Spinal cord (tissue), 10 donors: Measurements from ENCODE around the gene MOB2. TPM values are rescaled to one million over a fixed set of nuclear protein-coding genes. Genes with fewer than 3 reads are reported as not detected.
A peak's percentile ranks its signal among the peaks of the same experiment; 100 is the strongest.

Source experiments
- DNase-seq, 6 donors: peaks; one replicate each; pipeline versions ENCODE4 v3.0.0 to v3.0.0-alpha.2; 2013 to 2015; ENCODE audit warnings: low spot score in 6 of 6, low read depth in 4 of 6
- H3K27ac ChIP-seq: one replicate; pipeline ENCODE4 v1.5.1; 2013; ENCODE audit warnings: low read depth, low read length, control low read depth
- H3K27me3 ChIP-seq: one replicate; pipeline ENCODE4 v1.6.1; 2013; ENCODE audit warnings: low read length; ENCODE audit not compliant: control insufficient read depth, insufficient read depth
- H3K36me3 ChIP-seq: one replicate; pipeline ENCODE4 v1.6.1; 2013; ENCODE audit warnings: low read length; ENCODE audit not compliant: control insufficient read depth, insufficient read depth
- H3K4me1 ChIP-seq: one replicate; pipeline ENCODE4 v1.6.1; 2013; ENCODE audit warnings: low read length; ENCODE audit not compliant: control insufficient read depth, insufficient read depth
- H3K4me3 ChIP-seq: one replicate; pipeline ENCODE4 v1.5.1; 2013; ENCODE audit warnings: low read depth, low read length, control low read depth
- H3K9me3 ChIP-seq: one replicate; pipeline ENCODE4 v1.6.1; 2013; ENCODE audit warnings: low read length; ENCODE audit not compliant: control insufficient read depth, insufficient read depth
- WGBS: methylation state at CpG from one replicate; pipeline ENCODE4 v1.1.5; 2013; ENCODE audit warnings: missing lambda C conversion rate; ENCODE audit not compliant: insufficient coverage; 5-methylcytosine and 5-hydroxymethylcytosine counted together
- polyA plus RNA-seq, 2 donors: library from polyadenylated mRNA; unstranded; fragments of 120-200 nt; gene quantifications; one replicate each; pipeline ENCODE4 v1.2.1, GENCODE V29; 2013; ENCODE audit not compliant: insufficient read length in 2 of 2
- total RNA-seq, 2 donors: library from RNA; depleted of rRNA in 1 of 2; stranded (reverse); fragments of 120-200 nt in 1 of 2; fragments of >200 nt in 1 of 2; gene quantifications; one replicate each; pipeline versions ENCODE4 v1.2.3 to v1.2.4, GENCODE V29; 2013 to 2014
- donor health status: healthy.

Gene MOB2
- total and polyA plus RNA-seq, 4 donors = 16.0 to 36.4 (median 33.7) TPM

- WGBS = 84% methylated on average over 11 of the region's 11 CpGs
- peaks cover 33% of the 10 kb centered on the region for H3K36me3 ChIP-seq
- H3K4me1 ChIP-seq = peaks cover 77% of the 10 kb centered on the region
- H3K27ac ChIP-seq = no peak overlapping the region
- no peaks in the 10 kb centered on the region for H3K9me3 ChIP-seq
- H3K27me3 ChIP-seq = no peaks in the 10 kb centered on the region
- no peak for DNase-seq
- no peak overlapping the region for H3K4me3 ChIP-seq
Measured at GRCh38 chr11:1505480-1505879, 18.9 kb upstream of the MOB2 start.

- peaks cover 79% of the 10 kb centered on the region for H3K4me1 ChIP-seq
- DNase-seq = no peak
- WGBS = 78% methylated on average over 23 of the region's 28 CpGs
Measured at GRCh38 chr11:1504581-1505290, 18.2 kb upstream of the MOB2 start.

GRCh38 chr11:1504138-1504537 lies 17.6 kb upstream of the MOB2 start:
- H3K27me3 ChIP-seq = no peaks in the 10 kb centered on the region
- no peak overlapping the region for H3K4me3 ChIP-seq
- H3K4me1 ChIP-seq = peaks cover 74% of the 10 kb centered on the region
- no peaks in the 10 kb centered on the region for H3K9me3 ChIP-seq
- H3K36me3 ChIP-seq = peaks cover 39% of the 10 kb centered on the region
- no peak overlapping the region for H3K27ac ChIP-seq
- WGBS = 53% methylated on average over 9 of the region's 9 CpGs
- no peak for DNase-seq

More at GRCh38 chr11:1504581-1505290, 18.2 kb upstream of the MOB2 start:
- Histone ChIP-seq H3K27ac (no peak overlapping the region), H3K36me3 (peaks cover 34% of the 10 kb centered on the region), H3K27me3 (no peaks in the 10 kb centered on the region), H3K9me3 (no peaks in the 10 kb centered on the region), H3K4me3 (no peak overlapping the region)

GRCh38 chr11:1503708-1504104 lies 17.1 kb upstream of the MOB2 start:
- Histone ChIP-seq H3K36me3 (peaks cover 36% of the 10 kb centered on the region), H3K4me1 (peaks cover 73% of the 10 kb centered on the region), H3K27me3 (no peaks in the 10 kb centered on the region), H3K9me3 (no peaks in the 10 kb centered on the region), H3K4me3 (no peak overlapping the region), H3K27ac (no peak overlapping the region)
- 58% methylated on average over 13 of the region's 14 CpGs for WGBS
- peak in 1 of 6 donors; percentile 53 for DNase-seq

- peak in 5 of 6 donors; percentile 38 to 90 (median 43) for DNase-seq
- H3K36me3 ChIP-seq = peaks cover 36% of the 10 kb centered on the region
- H3K4me3 ChIP-seq = no peak overlapping the region
- peaks cover 67% of the 10 kb centered on the region for H3K4me1 ChIP-seq
- no peaks in the 10 kb centered on the region for H3K9me3 ChIP-seq
- WGBS = 51% methylated on average over 18 of the region's 20 CpGs
- no peaks in the 10 kb centered on the region for H3K27me3 ChIP-seq
- no peak overlapping the region for H3K27ac ChIP-seq
Measured at GRCh38 chr11:1502954-1503707, 16.6 kb upstream of the MOB2 start.

- 70% methylated on average over 24 of the region's 24 CpGs for WGBS
- peaks cover 32% of the 10 kb centered on the region for H3K36me3 ChIP-seq
- peaks cover 63% of the 10 kb centered on the region for H3K4me1 ChIP-seq
- H3K27ac ChIP-seq = no peak overlapping the region
- DNase-seq = no peak
- no peaks in the 10 kb centered on the region for H3K9me3 ChIP-seq
- no peak overlapping the region for H3K4me3 ChIP-seq
- no peaks in the 10 kb centered on the region for H3K27me3 ChIP-seq
Measured at GRCh38 chr11:1502168-1502953, 15.8 kb upstream of the MOB2 start.

- Histone ChIP-seq H3K4me3 (no peak overlapping the region), H3K9me3 (no peaks in the 10 kb centered on the region), H3K36me3 (peaks cover 32% of the 10 kb centered on the region), H3K27me3 (no peaks in the 10 kb centered on the region), H3K4me1 (peaks cover 57% of the 10 kb centered on the region), H3K27ac (no peak overlapping the region)
- DNase-seq = no peak
- 82% methylated on average over 21 of the region's 25 CpGs for WGBS
Measured at GRCh38 chr11:1501421-1502167, 15.0 kb upstream of the MOB2 start.

- H3K4me3 ChIP-seq = no peak overlapping the region
- peaks cover 2% of the 10 kb centered on the region for H3K9me3 ChIP-seq
- H3K27me3 ChIP-seq = no peaks in the 10 kb centered on the region
- DNase-seq = no peak
- H3K27ac ChIP-seq = no peak overlapping the region
- H3K4me1 ChIP-seq = peaks cover 53% of the 10 kb centered on the region
- peaks cover 32% of the 10 kb centered on the region for H3K36me3 ChIP-seq
- WGBS = 86% methylated on average over 23 of the region's 28 CpGs
Measured at GRCh38 chr11:1500466-1501420, 14.2 kb upstream of the MOB2 start.
